ENCODE measurements around the gene ACBD4.
"Not testable (repeated sequence)": the region's sequence is repeated elsewhere in the genome, so short reads cannot be mapped to it uniquely, and the experiment has no call there.

The ACBD4 gene

DNA sequence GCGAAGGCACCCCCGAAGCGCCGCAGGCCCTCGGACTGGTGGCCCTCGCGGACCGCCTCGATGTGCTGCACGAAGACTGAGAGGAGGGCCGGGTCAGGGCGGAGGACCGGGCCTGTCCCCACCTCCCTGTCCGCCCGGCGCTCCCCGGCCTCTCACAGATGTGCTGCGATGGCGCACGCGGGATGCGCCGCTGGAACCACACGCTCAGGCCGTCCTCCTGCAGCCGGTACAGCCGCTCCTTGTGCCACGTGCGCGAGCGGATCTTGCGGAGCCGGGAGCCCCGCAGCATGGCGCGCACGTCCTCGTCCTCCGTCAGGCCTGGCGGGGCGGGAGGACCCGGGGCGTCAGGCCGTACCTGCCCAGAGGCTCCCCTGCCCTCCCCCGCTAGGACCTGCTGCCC, 14.4 kb upstream of the ACBD4 start:
- DNase-seq: no peak

DNA sequence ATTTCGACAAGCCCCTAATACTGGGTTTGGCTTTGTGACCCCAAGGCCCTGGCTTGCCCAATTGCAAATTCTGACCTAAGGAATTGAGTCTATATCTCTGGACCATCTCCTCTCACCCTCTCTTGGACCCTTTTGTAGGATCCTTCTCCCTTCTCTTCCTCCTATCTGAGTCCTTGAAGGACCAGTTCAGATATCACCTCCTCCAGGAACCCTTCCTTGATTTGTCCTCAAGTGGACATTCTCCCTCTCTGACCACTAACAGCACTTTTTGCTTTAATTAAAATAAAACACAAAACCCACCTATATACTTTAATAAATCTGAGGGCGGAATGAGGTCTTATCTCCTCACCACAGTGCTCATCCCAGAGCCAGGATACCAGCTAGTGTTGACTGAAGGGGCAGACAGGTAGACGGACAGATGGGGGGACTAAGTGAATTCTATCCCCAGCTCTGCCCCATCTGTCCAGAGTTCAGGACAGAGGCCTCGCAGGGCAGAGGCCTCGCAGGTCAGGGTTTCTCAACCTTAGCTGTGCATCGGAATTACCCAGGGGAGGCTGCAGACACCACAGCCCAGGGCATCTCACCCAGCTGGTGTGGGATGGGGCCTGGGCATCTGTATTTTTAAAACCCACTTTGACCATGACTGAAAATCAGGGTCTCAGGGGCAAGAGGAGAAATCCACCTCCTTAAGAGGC, 12.3 kb upstream of the ACBD4 start:
- DNase-seq: no peak

DNA sequence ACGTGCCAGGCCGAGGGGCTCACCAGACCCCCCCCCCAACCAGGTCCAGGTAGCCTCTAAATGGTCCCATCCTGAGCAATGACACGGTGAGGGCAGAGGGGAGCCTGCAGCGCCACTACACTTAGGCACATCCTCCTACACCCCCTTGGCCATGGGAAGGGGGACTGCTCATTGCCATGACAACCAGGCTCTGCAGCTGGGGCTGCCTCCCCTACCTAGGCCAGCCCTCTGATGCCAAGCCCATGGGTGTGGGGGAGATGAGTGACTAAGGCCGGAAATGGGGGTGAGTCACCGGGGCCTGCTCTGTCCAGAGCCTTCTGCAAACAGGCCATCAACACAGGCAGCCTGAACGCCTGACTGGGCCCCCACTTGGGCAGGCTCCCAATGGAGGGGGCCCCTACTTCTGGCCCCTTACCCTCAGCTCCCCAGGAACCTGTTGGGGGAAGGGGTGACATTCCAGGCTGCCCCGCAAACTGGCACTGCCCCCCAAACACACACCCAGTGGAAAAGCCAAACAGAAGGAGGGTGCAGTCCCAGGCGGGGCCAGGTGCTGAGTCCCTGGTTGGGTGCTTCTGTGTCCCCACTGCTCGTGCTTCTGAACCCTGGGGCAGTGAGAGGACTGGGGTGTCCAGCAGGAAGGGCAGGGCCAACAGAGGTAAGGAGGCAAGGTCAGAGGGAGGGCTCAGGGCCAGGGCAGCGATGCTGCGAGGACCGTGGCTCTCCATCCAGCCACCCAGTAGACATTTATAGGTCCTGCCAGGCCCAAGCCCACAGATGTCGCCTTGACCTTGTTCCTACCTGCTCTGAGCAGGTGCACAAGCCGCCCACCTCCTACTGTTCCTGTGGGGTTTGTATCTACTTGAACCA, 11.3 kb upstream of the ACBD4 start:
- peak; percentile 62 to 66 for DNase-seq

DNA sequence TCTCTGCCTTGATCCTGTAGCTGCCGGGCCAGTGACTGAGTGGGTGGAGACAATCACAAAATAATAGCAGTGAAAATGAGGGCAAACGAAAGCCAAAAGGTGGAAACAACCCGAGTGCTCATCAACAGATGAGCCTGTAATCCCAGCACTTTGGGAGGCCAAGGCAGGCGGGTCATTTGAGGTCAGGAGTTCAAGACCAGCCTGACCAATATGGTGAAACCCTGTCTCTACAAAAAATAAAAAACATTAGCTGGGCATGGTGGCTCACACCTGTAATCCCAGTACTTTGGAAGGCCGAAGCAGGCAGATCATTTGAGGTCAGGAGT, 10.7 kb upstream of the ACBD4 start:
- not testable (repeated sequence) for DNase-seq

DNA sequence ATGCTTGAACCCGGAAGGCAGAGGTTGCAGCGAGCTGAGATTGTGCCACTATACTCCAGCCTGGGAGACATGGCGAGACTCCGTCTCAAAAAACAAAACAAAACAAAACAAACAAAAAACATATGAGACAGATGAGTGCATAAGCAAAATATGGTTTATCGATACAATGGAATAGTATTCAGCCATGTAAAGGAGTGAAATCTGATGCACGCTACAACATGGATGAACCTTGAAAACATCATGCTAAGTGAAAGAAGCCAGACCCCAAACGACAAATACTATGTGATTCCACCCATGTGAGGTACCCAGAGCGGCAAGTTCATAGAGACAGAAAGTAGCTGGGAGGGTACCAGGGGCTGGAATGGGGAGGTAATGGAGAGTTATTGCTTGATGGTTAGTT, 10.0 kb upstream of the ACBD4 start:
- no peak for DNase-seq

DNA sequence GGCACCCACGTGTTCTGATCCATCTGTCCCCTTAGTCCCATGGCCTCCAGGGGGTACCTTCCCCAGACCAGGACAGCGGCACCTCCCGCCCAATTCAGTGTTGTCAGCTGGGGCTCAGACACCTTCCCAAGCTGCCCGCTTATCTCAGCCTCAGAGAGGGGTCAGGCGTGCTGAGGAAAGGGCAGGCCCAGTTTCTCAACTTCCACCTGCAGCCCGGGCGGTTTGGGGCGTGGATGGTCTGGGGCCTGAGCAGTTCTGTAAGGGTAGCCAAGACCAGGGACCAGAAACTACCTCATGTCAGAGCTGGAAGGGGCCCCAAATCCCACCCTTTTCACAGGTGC, 8.3 kb upstream of the ACBD4 start:
- DNase-seq: no peak

DNA sequence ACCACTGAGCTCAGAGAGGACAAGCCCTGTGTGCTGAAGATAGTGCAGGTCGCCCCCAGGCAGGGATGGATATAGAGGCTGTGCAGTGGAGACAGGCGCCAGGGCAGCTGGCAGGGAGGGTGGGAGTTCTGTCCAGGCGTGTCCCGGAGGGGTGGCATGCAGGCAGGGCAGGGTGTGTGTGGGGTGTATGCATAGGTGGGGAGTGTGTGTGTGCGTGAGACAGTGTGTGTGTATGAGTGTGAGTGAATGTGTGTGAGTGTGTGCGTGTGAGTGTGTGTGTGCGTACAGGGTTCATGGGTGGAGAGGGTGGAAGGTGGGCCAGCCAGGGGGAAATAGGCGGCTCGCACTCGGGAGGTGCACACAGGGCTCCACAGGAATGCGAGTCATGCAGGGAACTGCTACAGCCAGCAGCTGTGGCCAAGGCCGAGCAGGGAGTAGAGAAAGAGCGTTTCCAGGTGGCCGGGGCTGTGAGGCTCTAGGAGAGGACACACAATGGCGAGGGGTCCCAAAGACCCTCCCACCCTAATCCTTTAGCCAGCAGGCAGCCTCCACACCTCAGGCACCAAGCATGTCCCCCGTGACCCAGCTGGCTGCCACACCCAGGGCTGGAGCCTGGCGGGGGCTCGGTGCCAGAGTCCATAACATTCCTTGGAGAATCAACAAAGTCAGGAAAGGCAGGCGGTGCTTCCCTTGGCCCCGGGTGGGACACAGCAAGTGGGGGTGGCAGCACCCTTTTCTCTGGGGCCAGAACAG, 7.8 kb upstream of the ACBD4 start:
- DNase-seq: no peak

DNA sequence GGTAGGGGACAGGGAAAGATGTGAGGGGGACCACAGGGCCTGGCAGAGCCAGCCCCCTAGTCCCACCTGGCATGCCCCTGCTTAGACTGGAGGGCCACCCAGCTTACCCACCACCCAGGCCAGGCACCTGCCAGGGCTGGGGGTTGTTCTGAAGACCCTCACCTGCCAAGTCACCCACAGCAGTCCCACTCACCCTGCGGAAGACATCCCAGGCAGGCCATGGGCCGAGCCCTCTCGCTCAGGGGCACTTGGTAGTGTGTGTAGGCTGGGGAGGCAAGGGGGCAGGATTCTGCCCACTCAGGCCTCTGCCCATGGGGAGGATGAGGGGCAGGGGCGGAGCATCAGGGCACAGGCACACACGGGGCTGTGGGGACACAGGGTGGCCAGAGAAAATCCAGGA, 7.2 kb upstream of the ACBD4 start:
- no peak for DNase-seq

DNA sequence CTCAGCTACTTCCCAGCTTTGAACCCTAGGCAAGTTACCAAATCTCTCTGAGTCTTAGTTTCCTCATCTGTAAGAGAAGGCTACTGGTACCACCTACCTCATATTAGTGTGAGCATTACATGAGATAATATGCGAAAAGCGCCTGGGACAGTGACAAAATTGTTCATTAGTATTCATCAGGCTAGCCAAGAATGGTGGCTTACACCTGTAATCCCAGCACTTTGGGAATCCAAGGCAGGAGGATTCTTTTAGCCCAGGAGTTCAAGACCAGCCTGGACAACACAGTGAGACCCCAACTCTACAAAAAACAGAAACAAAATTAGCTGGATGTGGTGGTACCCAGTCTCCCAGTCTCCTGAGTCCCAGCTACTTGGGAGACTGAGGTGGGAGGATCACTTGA, 6.5 kb upstream of the ACBD4 start:
- DNase-seq: no peak

DNA sequence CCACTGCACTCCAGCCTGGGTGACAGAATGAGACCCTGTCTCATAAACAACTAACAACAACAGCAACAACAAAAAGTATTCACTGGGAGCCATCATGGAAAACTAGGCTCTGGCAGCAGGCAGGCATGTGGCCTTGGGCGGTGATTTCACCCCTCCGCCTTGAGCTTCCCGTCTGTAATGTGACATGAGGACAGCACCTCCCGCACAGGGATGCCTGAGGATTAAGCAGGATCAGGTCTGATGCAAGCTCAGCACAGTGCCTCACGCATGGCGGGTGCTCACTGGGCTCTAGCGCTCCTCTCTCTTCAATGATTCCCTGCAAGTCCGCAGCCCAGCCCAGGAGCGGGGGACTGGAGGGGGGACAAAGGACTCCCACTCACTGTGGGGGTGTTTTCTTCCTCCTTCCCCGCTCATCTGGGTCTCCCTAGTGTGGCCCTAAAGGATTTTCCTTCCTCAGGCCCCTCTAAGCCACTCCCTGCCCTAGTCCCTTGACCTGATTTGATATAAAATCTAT, 6.0 kb upstream of the ACBD4 start:
- no peak for DNase-seq

DNA sequence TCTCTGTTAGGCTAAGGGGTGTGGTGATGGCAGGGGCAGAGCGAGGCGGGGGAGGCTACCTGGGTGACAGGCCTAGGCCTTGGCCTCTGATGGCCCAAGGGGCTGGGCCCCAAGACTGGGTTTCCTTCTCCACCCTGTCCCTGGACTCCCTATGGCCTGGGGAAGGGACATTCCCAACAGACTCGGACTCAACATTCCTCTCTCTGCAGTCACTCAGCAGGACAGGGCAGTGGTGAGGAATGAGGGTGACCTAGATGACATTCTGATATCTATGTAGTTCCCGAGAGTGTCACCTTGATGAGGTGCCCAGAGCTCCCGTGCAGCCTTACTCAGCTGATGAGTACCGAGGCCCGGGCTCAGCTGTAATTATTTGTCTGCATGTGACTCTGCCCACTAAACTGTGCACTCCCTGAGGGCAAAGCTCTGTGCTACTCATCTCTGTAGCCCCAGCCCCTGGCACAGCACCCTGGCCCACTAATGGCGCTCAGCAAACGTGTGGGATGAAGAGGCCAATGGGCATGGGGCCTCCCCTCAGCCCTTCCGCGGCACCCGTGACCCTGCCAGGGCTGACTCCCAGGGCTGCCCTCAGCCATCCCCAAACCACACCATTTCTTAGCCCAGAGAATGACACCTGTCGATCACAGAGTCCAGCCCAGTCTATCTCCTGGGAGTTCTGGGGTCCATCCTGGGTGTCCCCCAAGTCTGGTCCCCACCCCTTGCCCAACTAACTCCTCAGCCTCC, 5.4 kb upstream of the ACBD4 start:
- DNase-seq: no peak

DNA sequence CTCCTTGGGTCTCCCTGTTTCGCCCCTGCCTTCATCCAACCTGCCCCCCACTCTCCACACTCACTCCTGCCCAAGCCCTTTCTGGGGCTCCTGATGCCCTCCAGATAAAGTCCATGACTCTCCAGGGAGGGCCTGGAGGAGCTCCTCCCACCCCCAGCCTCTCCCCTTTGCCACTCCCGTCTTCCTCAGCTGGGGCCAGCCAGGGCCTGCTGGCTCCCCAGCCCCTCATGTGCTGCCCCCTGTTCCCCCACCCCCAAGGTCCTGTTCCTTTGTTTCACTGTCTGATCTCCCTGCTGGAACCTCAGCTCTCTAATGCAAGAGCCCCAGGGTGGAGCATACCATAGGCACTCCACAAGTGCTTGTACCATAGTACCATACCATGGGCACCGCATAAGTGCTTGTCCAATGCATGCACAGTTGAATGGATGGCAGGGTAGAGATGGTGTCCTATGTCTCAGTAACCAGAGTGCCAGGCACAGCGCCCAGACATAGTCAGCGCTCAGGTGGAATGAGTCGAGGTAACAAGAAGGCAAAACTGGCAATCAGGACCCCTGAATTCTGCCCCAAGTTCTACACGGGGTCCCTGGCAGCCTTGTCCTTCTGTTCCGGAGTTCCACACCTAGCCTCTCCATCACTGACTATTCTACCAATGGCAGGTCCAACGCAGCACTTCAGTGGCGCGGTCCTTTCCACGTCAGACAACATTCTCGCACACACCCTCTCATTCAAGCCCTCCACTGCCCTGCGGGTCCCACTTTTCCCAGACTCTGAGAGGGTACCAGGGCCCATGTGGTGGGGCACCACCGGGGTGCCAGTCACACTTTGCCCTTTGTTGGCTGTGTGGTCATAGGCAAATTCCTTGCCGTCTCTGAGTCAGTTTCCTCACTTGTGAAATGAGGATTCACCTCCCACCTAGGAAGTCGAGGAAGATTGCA, 4.5 kb upstream of the ACBD4 start:
- no peak for DNase-seq

DNA sequence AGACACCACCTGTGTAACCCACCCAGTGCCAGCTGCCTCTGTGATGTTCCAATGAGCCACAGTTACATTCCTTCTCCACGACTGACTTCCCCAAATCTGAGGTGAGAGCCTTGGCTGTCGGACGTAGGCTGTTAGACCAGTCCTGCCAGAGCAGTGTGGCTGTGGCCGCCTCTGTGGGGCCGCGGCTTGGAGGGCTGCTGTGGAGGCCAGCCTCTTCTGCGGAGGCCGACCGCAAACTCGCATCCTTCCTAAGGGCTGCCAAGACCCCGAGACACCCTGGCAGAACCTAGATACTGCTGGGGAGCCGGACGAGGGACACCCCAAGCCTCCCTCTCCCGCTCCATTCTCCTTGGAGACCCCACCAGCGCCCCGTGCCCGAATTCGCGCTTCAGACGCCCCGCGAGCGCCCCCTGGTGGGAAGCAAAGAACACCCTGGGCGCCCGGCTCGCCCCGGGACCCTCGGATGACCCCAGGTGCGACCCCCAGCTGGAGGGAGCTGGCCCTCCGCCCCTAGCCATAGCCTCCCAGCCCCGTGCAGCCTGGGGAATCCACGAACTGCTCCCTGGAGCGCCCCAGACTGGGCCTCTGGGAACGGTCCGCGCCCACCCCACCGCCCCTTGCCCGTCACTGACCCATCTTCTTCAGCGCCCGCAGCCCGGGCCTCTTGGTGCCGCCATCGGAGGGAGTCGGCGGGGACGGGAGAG, 3.7 kb upstream of the ACBD4 start:
- peak in 1 of 2 donors; percentile 26 for DNase-seq

DNA sequence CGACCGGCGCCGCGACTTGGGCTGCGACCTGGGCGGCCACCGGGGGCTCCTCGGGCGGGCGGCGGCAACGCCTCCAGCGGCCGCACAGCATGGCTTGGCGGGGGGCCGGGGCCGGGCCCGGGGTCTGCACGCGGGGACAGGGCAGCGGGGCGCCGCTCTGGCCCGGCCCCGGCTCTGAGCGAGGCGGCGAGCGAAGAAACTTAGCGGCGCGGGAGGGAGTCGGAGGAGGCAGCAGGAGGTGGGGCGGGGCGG, 3.2 kb upstream of the ACBD4 start, which contains the start of gene PLCD3:
PLCD3 (minus strand) TSS at position 196 of the 252 bp plus-strand sequence; CDS start at position 91, 105 bp downstream.
- no peak for DNase-seq

DNA sequence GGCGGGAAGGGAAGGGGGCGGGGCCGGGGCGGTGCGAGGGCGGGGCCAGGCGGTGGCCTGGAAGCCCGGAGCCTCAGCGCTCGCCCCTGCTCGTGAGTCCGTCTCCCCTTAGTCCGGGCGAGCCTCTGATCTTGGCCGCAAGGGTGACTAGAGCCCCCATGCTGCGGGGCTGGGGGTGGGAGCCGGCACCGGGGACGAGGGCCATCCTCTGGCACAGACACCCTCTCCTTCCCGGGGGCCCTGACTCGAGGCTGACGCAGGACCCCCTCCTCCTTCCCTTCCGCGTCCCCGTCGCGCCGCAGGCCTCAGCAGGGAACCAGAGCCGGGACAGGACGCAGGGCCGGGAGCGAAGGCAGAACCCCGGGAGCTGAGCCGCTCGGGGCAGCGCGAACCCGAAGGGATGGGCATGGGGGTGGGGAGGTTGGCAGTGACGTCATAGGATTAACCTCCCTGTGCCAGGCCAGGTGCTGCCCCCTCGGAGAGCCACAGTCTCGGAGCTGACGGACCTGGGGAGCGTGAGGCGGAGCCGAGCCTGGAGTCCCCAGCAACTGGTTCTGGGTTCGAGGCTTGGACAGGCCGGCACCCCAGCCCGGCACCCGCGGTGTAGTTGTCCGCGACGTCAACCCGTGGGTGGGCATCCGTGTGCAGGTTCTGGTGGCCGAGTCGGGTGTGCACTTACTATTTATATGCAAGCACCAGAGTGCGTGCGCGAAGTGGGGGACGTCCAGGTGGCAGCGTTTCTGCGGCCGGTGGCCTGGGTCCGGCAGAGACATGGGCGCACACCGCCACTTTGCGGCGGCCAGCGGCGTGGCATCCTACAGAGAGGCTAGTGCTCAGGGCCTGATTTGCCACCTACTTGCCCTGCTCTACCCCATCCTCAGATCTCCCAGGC, 2.7 kb upstream of the ACBD4 start:
- DNase-seq: peak; percentile 55 to 66

DNA sequence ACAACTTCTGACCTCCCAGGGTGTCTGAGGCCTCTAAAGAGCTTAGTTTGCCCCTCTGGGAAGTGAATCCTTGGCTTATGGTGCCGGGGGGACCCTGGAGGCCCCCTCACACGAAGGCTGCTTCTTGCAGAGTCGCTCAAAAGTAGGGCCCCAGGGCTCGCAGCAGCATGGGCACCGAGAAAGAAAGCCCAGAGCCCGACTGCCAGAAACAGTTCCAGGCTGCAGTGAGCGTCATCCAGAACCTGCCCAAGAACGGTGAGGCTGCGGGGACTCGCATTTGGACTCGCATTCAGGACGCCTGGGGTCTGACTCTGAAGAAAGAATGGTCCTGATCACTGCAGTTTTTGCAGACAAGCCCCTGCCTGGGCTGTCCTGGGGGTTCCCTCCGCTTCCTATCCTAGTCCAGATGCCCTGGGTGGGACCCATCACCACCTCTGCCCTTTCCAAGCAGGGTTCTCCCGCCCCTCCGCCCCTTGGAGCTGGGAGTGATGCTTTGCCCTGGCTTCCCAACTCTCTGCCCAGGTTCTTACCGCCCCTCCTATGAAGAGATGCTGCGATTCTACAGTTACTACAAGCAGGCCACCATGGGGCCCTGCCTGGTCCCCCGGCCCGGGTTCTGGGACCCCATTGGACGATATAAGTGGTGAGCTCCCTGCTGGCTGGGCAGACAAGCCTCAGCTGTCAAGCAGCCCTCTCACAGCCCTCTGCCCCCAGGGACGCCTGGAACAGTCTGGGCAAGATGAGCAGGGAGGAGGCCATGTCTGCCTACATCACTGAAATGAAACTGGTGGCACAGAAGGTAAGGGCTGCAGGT, 698 bp downstream of the ACBD4 start:
- DNase-seq: no peak

DNA sequence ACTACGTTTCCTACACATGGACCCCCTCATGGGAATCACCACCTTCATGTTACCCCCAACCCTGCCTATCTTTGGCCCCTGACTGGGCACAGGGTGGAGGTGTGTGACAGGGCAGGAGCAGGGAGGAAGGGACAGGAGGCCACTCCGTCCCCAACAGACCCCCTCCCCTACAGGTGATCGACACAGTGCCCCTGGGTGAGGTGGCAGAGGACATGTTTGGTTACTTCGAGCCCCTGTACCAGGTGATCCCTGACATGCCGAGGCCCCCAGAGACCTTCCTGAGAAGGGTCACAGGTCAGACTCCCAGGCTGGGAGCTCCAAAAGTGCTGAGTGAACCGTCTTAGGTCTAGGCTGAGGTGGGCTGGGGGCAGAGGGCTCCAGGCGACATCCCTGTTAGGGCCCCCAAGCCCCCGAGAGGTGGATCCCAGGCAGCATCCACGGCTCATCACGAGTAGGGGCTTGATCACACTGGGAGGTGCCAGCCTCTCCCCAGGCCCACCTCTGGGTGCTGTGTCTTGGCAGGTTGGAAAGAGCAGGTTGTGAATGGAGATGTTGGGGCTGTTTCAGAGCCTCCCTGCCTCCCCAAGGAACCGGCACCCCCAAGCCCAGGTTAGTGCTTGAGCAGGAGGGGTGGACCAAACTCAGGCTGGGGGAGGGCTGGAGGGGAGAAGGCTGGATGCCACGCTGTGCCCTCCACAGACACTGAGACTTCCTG, 1.5 kb downstream of the ACBD4 start:
- no peak for DNase-seq

DNA sequence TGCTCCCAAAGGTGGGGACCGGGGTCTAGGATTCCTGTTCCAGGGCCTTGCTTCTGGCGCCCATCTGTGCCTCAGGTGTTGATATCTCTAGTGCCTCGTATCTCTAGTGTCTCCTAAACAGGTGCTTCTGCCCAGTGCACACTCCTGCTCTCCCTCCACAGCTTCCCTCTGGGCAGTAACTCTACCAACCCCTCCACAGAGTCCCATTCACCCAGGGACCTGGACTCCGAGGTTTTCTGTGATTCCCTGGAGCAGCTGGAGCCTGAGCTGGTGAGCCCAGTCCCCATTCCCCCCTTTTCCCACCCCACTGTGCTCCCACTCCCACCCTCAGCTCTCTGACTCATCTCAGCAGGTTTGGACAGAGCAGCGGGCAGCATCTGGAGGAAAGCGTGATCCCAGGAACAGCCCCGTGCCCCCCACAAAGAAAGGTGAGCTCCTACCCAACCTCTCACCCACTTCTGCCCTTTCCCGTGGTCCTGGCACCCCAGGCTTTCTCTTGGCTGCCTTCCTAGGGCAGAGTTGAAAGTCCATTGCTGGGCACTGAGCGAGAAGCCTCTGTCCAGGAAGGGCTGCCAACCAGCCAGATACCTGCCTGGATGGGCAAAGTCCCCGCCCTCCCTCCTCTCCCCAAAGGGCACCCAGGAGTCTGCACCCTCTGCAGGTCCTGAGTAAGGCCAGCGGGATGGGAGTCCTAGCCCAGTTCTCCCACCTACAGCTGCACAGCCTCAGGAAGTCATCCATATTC, 2.2 kb downstream of the ACBD4 start:
- DNase-seq: no peak
